SU-DHL-6 (cell line): Measurements from ENCODE around the gene NTRK1.
A peak's percentile ranks its signal among the peaks of the same experiment; 100 is the strongest.

Experiments
- H2AFZ ChIP-seq: fragments of 200-600 bp; sonication (generic); 2 replicates; pipeline ENCODE4 v1.6.1; 2014; ENCODE audit warnings: low read depth, mild to moderate bottlenecking, moderate library complexity, mixed read lengths, antibody characterized with exemption, low read length; ENCODE audit not compliant: severe bottlenecking
- H3F3A ChIP-seq: fragments of 200-600 bp; shearing (Covaris generic); 2 replicates; pipeline ENCODE4 v1.6.0; 2016; ENCODE audit warnings: antibody characterized with exemption, mild to moderate bottlenecking; ENCODE audit not compliant: insufficient read depth
- H3K27ac ChIP-seq: fragments of 200-600 bp; sonication (generic); 2 replicates; pipeline ENCODE4 v1.5.1; 2016; ENCODE audit warnings: low read depth, mild to moderate bottlenecking, low read length, moderate library complexity, mixed read lengths
- H3K27me3 ChIP-seq: fragments of 200-600 bp; sonication (generic), shearing (Covaris generic); 2 replicates; pipeline ENCODE4 v1.6.0; 2014; ENCODE audit warnings: mild to moderate bottlenecking, low read length
- H3K36me3 ChIP-seq: fragments of 200-600 bp; sonication (generic); 2 replicates; pipeline ENCODE4 v1.6.1; 2014; ENCODE audit warnings: mild to moderate bottlenecking, low read length, mixed read lengths
- H3K4me2 ChIP-seq: fragments of 300-600, 200-600 bp; shearing (Covaris generic), sonication (generic); 2 replicates; pipeline ENCODE4 v1.6.0; 2014; ENCODE audit warnings: low read length, low read depth, mild to moderate bottlenecking; ENCODE audit not compliant: poor library complexity, severe bottlenecking
- H3K4me3 ChIP-seq: fragments of 200-600 bp; sonication (generic); 2 replicates; pipeline ENCODE4 v1.5.1; 2014; ENCODE audit warnings: antibody characterized with exemption, low read length, mild to moderate bottlenecking, mixed read lengths; ENCODE audit not compliant: insufficient read depth, poor library complexity, severe bottlenecking
- H3K79me2 ChIP-seq: fragments of 200-600 bp; sonication (generic); 2 replicates; pipeline ENCODE4 v1.6.1; 2014; ENCODE audit warnings: mild to moderate bottlenecking, low read length, moderate library complexity; ENCODE audit not compliant: insufficient read depth
- H3K9ac ChIP-seq: fragments of 200-600 bp; sonication (generic); 2 replicates; pipeline ENCODE4 v1.7.0; 2014; ENCODE audit warnings: mild to moderate bottlenecking, low read length
- H3K9me2 ChIP-seq: fragments of 200-600 bp; sonication (generic); replicated peaks from 2 replicates; pipeline ENCODE4 v1.6.1; 2014; ENCODE audit warnings: low read length; ENCODE audit not compliant: insufficient read depth
- H3K9me3 ChIP-seq: fragments of 200-600 bp; sonication (generic); 2 replicates; pipeline ENCODE4 v1.6.1; 2014; ENCODE audit warnings: low read length, mixed read lengths; ENCODE audit not compliant: insufficient read depth
- H4K20me1 ChIP-seq: fragments of 200-600 bp; sonication (generic); 2 replicates; pipeline ENCODE4 v1.6.1; 2014; ENCODE audit warnings: low read depth, mild to moderate bottlenecking, antibody characterized with exemption, low read length, moderate library complexity, mixed read lengths
- EZH2phosphoT487 ChIP-seq: fragments of 200-600 bp; sonication (generic), shearing (Covaris generic); conservative IDR thresholded peaks from 2 replicates; pipeline ENCODE4 v1.6.1; 2018; ENCODE audit warnings: mild to moderate bottlenecking, antibody characterized with exemption, low read length, moderate library complexity, mixed read lengths
- TF ChIP-seq, protein P1 (sequence below): fragments of 200-600 bp; sonication (generic); IDR thresholded peaks from one replicate; pipeline ENCODE4 v1.5.1; 2017; ENCODE audit warnings: antibody characterized with exemption, mild to moderate bottlenecking, low read length, moderate library complexity; ENCODE audit not compliant: insufficient read depth, poor library complexity, severe bottlenecking

NTRK1 gene

DNA sequence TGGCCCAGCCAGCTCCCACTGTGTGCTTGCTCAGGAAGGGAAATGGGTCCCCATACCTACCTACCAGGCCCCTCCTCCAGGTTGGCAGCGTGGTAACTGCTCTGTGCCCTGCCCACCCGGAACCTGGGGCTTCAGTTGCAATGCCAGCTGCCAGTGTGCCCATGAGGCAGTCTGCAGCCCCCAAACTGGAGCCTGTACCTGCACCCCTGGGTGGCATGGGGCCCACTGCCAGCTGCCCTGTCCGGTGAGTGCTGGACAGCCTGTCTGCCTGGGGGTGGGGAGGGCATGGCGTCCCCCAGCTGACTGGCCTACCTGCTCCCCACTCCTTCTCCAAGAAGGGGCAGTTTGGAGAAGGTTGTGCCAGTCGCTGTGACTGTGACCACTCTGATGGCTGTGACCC is 49.0 kb downstream of the NTRK1 start:
- H3K36me3 ChIP-seq: no peaks in the 10 kb centered on the region
- TF ChIP-seq EZH2phosphoT487: no peak
- TF ChIP-seq, protein P1, sequence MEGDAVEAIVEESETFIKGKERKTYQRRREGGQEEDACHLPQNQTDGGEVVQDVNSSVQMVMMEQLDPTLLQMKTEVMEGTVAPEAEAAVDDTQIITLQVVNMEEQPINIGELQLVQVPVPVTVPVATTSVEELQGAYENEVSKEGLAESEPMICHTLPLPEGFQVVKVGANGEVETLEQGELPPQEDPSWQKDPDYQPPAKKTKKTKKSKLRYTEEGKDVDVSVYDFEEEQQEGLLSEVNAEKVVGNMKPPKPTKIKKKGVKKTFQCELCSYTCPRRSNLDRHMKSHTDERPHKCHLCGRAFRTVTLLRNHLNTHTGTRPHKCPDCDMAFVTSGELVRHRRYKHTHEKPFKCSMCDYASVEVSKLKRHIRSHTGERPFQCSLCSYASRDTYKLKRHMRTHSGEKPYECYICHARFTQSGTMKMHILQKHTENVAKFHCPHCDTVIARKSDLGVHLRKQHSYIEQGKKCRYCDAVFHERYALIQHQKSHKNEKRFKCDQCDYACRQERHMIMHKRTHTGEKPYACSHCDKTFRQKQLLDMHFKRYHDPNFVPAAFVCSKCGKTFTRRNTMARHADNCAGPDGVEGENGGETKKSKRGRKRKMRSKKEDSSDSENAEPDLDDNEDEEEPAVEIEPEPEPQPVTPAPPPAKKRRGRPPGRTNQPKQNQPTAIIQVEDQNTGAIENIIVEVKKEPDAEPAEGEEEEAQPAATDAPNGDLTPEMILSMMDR: no peak
- no peak overlapping the region for H3K4me3 ChIP-seq
- H3K9me2 ChIP-seq: no peaks in the 10 kb centered on the region
- H3K27ac ChIP-seq: no peak overlapping the region
- H2AFZ ChIP-seq: no peak overlapping the region
- H4K20me1 ChIP-seq: no peaks in the 10 kb centered on the region
- no peaks in the 10 kb centered on the region for H3F3A ChIP-seq
- no peaks in the 10 kb centered on the region for H3K27me3 ChIP-seq
- no peaks in the 10 kb centered on the region for H3K79me2 ChIP-seq
- no peak overlapping the region for H3K4me2 ChIP-seq
- H3K9me3 ChIP-seq: no peaks in the 10 kb centered on the region
- H3K9ac ChIP-seq: no peak overlapping the region

DNA sequence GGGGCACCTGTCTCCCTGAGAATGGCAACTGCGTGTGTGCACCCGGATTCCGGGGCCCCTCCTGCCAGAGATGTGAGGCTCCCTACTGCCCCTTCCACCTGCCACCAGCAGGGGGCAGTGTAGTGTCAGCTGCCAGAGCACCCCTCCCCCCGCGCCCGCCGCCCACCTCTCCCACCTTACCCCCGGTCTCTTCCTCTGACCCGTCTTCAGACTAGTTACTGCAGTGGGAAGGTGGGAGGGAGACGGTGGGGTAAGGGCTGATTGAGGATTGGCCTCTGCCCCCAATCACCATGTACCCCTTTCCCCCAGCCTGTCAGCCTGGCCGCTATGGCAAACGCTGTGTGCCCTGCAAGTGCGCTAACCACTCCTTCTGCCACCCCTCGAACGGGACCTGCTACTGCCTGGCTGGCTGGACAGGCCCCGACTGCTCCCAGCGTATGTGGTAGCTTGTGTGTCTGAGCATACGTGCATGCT is 49.7 kb downstream of the NTRK1 start:
- Histone ChIP-seq H3F3A (no peaks in the 10 kb centered on the region), H3K9ac (no peak overlapping the region), H2AFZ (no peak overlapping the region), H3K36me3 (no peaks in the 10 kb centered on the region), H3K79me2 (no peaks in the 10 kb centered on the region), H3K9me2 (no peaks in the 10 kb centered on the region), H3K9me3 (no peaks in the 10 kb centered on the region), H3K27ac (no peak overlapping the region), H3K4me2 (no peak overlapping the region), H3K27me3 (no peaks in the 10 kb centered on the region), H3K4me3 (no peak overlapping the region), H4K20me1 (no peaks in the 10 kb centered on the region)
- no peak for TF ChIP-seq EZH2phosphoT487
- TF ChIP-seq, protein P1: peak; percentile 85

DNA sequence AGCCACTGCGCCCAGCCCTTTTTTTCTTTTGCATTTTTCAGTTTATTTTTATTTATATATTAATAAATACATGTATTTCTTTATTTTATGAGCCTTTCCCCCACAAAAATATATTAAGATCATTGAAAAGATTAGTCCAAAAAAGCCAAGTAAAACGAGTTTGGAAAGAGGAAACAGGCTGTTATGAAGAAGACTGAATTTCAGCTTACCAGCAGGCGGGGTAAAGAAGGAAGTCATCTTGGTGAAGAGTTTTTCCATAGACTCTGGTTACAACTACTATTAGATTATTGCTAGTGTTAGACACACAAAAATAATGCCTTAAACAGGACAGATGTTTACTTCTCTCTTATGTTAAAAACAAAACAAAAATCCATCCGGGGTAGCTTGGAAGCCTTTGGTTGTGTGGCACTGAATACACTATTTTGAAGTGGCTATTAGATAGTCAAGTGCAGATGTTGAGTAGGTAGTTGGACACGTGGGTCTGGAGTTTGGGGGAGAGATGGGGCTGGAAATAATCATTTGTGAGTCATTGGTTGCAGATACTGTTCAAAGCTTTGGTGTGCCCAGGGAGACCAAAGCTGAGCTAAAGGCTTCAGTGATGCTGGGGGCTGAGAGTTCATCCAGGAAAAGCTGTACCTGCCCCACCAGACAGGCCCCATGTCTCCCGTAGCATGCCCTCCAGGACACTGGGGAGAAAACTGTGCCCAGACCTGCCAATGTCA is 51.1 kb downstream of the NTRK1 start:
- Histone ChIP-seq H3K9ac (no peak overlapping the region), H3K27me3 (no peaks in the 10 kb centered on the region), H3F3A (no peaks in the 10 kb centered on the region), H3K79me2 (no peaks in the 10 kb centered on the region), H3K4me3 (no peak overlapping the region), H3K9me2 (no peaks in the 10 kb centered on the region), H2AFZ (no peak overlapping the region), H3K36me3 (no peaks in the 10 kb centered on the region), H3K27ac (no peak overlapping the region), H4K20me1 (no peaks in the 10 kb centered on the region), H3K9me3 (no peaks in the 10 kb centered on the region), H3K4me2 (no peak overlapping the region)
- no peak for TF ChIP-seq EZH2phosphoT487
- TF ChIP-seq, protein P1: no peak
